GM18873 (cell line): ENCODE results near the gene ATXN1L.
"Not testable (repeated sequence)": the region's sequence is repeated elsewhere in the genome, so short reads cannot be mapped to it uniquely, and the experiment has no call there.

ENCODE experiments used
- ATAC-seq: cut with Tn5 transposase; IDR thresholded peaks from one replicate; pipeline ENCODE4 v1.9.1; 2021; ENCODE audit warnings: mild to moderate bottlenecking, moderate library complexity, moderate number of reproducible peaks; ENCODE audit not compliant: unreplicated experiment, low FRiP score

Gene ATXN1L, protein sequence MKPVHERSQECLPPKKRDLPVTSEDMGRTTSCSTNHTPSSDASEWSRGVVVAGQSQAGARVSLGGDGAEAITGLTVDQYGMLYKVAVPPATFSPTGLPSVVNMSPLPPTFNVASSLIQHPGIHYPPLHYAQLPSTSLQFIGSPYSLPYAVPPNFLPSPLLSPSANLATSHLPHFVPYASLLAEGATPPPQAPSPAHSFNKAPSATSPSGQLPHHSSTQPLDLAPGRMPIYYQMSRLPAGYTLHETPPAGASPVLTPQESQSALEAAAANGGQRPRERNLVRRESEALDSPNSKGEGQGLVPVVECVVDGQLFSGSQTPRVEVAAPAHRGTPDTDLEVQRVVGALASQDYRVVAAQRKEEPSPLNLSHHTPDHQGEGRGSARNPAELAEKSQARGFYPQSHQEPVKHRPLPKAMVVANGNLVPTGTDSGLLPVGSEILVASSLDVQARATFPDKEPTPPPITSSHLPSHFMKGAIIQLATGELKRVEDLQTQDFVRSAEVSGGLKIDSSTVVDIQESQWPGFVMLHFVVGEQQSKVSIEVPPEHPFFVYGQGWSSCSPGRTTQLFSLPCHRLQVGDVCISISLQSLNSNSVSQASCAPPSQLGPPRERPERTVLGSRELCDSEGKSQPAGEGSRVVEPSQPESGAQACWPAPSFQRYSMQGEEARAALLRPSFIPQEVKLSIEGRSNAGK

DNA sequence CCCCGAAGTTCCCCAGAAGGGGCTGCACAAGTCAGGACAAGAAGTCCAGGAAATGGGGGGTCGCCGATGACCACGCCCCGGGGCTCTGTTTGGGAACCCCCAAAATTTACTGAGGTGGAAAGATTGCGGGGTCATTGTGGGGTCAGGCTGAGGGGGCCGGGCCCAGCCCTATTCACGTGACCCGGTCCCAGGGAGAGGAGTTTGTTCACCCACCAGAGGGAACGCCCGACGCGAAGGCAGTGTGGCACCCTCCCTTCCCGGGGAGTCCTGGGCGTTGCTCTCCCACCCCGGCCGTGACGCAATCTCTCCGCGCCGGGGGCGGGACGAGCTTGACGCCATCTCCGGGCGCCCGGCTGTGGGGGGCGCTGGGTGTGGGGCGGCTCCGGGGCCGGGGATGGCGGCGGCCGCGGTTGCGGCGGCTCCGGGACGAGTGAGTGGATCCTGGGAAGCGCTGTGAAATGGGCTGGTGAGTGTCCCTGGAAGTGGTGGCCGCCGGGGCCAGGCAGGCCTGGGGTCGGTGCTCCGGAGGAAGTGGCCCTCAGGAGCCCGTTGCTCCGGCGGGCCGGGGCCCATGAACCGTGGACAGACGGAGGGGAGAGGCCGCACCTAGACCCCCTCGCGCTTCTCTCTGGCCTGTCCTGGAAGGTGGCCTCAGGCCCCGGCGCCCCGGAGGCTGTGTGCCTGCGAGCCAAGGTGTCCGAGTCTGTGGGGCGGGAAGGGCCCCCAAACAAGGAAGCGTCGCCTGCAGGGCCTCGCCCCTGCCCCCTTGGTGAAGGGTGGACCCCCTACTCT is at the start of gene ATXN1L:
Gene ATXN1L (plus strand): TSS at position 338 of the 792 bp plus-strand sequence. CDS start 3,765 bp downstream, outside the sequence.
- ATAC-seq, result peak; percentile 66

DNA sequence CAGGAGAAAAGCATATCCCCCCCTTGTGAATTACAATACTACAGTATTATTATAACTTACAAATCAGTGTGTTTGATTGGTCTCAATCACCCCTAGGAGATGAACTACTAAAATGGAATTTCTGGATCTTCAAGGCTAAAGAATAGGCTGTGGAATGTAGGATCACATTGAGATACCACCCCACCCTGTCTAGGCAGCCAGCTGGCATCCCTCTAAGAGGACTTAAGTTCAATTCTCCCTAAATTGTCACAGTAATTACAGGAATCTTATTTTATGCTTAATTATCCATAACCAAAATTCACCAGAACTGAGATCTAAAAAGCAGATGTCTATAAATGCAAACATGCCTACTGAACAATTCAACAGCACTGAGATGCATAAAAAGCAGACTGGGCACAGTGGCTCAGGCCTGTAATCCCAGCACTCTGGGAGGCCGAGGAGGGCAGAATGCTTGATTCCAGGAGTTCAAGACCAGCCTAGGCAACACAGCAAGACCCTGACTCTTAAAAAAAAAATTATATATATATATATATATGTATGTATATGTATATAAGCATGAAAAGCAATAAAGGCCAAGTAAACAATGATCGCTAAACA is 49.2 kb upstream of the ATXN1L start:
- ATAC-seq, result no peak

DNA sequence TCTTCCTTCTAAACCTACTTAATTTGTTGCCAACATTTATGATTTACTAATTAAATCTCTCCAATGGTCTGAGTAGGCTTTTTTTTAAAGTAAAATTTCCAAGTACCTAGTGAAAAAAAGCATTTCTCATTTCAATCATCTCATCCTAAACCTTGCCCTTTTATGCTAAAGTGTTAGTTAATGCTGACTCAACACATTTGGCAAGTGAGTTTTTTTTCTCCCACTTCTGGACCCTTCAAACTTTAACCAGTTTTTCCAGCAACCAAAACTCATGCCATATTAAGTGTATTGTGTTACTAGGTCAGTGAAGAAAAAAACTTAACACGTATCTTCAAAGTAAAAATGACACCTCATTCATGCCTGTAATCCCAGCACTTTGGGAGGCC is 42.5 kb upstream of the ATXN1L start:
- ATAC-seq, result no peak

DNA sequence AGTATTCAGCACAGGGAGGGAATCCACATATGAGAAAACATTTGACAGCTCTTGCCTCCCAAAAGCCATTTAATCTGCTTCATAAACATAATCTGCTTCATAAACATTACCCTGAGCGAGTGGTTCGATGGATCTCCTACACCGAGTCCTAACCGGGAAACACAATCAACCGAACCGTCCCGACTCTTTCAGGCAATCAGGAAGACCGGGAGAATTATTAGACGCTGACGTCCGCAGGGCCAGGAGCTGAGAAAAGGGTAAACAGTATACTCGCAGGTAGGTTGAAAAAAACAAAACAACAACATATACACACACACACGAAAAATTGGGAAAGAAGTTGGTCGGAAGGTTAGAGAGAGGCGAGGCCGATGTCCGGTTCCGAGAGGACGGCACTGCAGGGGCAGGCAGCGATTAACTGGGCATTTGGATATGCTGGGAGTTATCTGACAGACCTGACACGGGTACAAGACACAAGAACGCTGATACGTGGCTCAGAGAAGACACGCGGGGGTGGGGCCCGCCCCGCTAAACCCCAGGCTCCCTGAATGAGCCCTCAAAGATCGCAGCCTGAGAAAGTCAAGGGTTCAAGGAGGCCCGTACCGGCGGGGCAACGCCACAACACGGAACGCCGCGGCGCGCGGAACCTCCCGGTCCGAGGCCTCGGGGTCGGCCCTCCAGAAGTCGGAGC is 37.7 kb upstream of the ATXN1L start:
- peak; percentile 24 for ATAC-seq

DNA sequence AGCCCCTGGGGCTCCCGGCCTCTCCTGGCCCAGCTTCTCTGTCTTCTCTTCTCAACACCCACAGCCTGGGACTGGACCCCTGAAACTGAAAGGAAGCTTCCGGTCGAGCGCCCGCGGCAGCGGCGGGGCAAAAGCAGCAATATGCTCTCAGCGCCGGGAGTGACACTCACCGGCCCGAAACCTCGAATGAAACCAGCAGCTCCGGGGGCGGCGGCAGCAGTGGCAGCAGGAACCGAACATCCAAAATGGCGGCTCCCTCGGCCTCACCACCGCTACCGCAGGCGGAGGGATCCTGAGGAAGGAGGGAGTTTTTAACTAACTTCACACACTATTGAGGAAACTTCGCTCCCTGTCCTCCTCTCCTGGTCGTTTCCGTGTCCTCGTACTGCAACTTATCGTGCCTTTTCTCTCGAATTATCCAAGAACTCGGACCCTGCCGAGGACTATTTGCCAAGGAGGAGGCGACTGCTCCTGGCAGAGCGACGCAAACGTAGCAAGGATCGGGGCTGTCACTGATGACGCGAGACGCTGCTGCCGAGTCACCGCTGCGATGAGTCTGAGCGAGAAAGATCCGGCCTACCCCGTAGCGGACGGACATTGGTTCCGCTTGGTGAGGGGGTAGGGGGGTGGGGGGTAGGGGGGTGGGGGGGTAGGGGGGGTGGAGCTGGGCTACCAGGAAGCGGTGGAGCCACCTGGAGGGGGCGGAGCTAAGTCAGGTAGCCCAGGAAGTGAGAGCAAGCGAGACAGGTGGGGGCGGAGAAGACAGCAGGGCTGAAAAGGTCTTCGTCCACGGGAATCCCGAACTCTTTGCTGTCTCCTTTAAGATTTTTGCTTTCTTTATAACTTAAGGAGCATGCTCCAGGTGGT is 37.0 kb upstream of the ATXN1L start, which contains the start of gene AP1G1:
Gene AP1G1 (minus strand): TSS at position 242 of the 867 bp plus-strand sequence. CDS start 19,355 bp downstream, outside the sequence.
- ATAC-seq, result peak; percentile 71

DNA sequence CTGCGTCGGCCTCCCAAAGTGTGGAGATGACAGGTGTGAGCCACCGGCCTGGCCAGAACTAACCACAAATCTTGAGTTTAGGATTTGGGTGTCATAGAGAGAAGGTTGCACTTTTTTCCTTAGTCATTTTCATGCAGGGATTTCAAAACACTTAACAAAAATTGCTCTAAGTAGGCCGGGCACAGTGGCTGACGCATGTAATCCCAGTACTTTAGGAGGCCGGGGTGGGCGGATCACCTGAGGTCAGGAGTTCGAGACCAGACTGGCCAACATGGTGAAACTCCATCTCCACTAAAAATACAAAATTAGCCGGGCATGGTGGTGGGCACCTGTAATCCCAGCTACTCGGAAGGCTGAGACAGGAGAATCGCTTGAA is 35.6 kb upstream of the ATXN1L start:
- ATAC-seq, result not testable (repeated sequence)

DNA sequence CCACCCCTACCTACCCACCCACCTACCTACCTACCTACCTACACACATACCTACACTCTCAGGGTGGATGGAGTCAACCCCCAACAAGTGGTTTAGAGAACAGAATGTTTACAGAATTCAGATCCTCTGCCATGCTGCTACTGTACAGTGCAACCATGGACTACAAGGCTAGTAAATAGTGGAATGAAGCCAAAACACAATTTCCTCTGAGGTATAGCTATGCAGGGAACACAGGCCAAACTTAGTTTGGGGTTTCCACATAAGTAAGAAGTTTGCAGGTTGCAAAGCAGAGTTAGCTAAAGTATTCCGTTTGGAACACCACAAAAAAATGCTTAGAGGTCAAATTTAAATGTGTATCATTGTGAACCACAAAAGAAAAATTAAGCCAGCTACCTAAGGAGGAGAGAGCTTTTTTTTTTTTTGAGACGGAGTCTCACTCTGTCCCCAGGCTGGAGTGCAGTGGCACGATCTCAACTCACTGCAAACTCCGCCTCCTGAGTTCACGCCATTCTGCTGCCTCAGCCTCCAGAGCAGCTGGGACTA is 34.4 kb upstream of the ATXN1L start:
- ATAC-seq, result no peak

DNA sequence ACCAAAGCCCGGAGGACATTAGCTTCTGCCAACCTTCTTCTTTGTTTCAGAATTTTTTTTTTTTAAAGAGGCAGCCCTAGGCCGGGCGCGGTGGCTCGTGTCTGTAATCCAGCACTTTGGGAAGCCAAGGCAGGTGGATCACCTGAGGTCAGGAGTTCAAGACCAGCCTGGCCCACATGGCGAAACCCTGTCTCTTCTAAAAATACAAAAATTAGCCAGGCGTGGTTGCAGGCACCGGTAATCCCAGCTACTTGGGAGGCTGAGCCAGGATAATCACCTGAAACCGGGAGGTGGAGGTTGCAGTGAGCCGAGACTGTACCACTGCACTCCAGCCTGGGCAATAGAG is 28.6 kb upstream of the ATXN1L start:
- ATAC-seq, result peak; percentile 17

DNA sequence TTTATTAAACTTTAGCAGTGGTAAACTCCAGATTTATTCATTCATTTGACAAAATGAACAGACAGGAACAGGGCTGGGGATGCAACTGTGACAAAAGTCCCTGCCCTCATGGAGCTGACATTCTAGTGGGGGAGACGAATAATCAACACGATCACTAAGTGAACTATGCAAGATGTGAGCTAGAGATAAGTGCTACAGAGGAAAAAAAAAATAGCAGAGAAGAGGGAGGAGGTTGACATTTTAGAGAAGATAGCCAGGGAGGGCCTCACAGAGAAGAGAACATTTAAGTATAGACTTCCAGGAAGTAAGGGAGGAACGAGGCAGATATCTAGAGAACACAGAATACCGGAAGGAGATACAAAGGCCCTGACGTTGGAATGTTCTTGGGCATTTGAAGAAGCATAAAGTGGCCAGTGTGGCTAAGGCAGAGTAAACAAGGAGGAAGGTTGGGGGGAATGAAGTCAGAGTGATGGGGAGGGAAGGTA is 19.2 kb upstream of the ATXN1L start:
- no peak for ATAC-seq

DNA sequence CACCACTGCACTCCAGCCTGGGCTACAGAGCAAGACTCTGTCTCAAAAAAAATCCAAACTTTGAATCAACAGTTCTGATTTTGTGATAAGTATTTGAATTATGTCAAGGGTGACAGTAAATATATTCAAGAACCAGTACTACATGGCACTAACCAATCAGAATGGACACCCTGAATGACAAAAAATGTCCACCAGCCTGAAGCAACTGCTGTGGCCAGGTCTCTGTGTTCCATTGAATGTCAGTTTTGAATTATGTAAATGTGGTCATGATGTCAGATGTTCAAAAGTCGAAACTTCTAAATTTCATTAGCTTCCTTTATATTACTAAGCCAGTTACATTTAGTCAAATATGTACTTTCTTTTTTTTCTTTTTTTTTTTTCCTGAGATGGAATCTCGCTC is 15.4 kb upstream of the ATXN1L start:
- ATAC-seq, result no peak

DNA sequence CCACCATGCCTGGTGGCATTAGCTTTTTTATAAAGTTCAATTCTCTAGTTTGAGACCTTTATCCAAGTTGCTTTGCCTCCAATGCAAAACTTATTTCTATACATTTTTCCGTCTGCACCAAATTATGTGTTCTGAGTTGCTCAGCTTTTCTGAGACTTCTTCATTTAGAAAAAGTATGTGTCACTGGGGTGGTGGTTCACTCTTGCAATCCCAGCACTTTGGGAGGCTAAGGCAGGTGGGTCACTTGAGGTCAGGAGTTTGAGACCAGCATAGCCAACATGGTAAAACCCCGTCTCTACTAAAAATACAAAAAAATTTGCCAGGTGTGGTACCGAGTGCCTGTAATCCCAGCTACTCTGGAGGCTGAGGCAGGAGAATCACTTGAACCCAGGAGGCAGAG is 14.1 kb upstream of the ATXN1L start:
- ATAC-seq, result not testable (repeated sequence)

DNA sequence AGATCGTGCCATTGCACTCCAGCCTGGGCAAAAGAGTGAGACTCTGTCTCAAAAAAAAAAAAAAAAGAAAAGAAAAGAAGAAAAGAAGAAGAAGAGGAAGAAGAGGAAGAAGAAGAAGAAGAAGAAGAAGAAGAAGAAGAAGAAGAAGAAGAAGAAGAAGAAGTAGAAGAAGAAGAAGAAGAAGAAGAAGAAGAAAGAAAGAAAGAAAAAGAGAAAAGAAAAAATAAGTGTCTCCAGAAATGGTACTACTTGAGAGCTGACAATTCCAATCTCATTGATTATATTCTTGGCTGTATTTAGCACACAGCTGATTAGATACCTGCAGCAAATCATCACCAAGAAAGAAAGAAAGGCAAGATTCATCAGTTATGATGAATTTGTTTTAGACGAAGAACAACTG is 13.7 kb upstream of the ATXN1L start:
- ATAC-seq, result not testable (repeated sequence)

DNA sequence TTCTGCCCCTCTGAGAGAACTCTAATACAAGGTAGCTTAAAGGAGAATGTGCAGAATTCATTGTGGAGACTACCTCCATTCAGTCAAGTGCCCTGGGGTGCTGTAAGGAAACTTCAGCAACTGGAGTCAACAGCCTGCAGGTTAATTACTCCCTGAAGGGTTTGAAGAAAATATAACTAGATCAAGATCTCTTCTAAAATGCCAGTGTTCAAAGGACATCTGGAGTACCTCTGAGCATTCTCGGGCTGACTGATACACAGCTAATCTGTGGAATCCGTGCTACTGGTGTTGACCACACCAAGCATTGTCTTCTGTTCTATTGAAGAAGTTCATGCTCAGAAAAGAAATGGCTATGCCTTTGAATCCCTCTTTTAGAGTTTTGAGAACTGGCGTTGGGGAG is 11.5 kb upstream of the ATXN1L start:
- no peak for ATAC-seq

DNA sequence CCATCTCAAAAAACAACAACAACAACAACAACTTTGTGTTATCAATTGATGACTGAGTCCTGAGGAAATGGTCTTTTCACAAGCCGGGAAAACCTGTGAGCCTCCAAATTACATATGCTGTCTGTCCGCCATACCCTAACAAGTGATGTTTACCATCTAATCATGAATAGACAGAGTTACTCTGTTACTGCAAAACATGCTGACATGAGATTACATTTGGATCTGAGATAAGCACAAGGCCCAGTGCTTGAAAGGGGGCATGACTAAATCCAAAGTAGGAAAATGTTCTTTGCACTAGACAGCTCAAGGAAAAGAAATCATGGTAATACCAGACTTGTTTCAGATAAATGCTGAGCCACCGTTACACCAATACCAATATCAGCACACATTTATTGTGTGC is 8.6 kb upstream of the ATXN1L start:
- no peak for ATAC-seq

DNA sequence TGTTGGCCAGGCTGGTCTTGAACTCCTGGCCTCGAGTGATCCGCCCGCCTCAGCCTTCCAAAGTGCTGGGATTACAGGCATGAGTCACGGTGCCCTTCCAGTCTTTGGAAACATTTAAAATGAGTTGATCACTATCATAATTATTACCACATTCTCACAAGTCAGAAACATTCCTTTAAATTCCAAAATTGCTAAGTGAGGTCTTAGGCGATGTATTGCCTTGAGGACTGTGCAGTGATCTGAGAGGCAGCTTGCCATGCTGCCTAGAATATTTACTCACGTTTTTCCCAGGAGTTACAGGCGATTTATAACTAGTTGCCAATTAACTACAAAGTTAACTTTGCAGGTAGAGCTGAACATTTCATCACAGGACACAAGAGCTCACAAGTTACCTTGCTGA is 5.7 kb upstream of the ATXN1L start:
- ATAC-seq, result no peak

DNA sequence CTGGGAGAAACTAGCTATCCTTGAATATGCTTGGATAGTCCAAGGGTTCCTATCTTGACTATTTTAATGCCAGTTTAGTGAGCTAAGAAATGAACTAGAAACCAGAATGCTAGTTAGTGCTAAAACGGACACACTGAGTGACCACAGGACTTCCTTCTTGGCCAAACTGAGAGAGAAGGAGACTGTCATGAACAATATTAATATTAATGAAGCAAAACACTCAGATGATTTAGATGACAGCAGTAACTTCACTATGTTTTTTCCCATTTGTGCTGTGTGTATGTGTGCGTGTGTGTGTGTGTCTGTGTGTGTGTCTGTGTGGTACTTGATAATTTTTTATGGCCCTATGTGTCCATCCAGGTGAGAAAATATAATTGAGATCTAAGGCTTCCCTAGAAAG is 2.2 kb upstream of the ATXN1L start:
- no peak for ATAC-seq

DNA sequence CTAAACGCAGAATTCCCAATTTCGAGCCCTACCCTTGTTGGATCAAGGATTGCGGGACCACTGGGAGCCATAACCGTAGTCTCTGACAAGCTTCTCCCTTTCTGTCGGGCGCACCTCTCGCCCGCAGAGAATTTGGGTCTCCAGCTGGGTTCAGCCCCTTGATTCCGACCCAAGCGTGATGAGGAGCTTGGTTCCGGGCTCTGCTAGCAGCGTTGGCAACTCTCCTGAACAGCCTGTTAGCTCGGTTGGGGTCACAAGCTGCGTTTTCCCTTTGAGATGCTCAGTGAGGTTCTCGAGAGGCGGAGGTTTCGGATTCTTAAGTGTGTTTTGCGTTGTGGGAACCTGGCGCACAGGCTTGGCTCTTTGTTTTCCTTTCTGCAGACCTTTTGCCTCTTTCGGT is 655 bp downstream of the ATXN1L start:
- no peak for ATAC-seq

DNA sequence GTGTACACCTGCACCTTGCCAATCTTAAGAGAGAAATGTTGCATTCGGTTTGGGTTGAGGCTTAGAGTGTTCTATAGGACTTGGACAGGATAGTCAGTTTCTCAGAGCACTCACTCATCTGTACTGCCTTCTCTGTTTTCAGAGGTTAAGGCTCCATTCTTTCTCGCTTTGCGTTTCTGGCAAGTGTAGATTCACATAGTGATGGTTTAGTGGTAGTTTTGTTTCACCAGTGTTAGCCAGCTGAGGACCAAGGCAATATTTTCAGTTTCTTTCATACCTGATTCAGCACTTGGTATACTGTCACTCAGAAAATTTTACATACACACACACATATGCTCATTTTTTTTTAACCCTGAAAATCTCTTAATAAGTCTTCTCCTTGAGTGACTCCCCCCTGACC is 1.3 kb downstream of the ATXN1L start:
- ATAC-seq, result no peak

DNA sequence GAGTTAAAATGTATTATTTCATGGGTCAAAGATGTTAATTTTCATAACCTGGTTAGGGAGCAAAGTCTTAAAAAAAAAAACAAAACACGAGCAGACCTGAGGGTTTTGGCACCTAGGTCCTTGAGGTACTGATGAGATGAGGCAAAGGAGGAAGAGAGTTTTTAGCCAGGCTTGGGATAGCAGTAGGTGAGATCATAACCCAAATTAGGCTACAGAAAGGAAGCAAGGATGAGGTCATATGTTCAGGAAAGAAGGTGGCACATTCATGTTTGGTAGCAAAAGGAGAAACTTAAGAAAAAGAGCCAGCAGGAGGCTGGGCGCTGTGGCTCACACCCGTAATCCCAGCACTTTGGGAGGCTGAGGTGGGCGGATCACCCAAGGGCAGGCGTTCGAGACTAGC is 2.8 kb downstream of the ATXN1L start:
- no peak for ATAC-seq
